Hematopoietic multipotent progenitor cell treated with erythropoietin and hydrocortisone succinate and interleukin-3 and kit ligand, for 6 days (in vitro differentiated cells): ENCODE results near the gene PALD1.

Experiments used
- DNase-seq: peaks from one replicate; pipeline ENCODE4 v3.0.0-alpha.2; 2015

The PALD1 gene

GRCh38 chr10:70507966-70508365, 29.4 kb downstream of the PALD1 start:
- no peak for DNase-seq

- peak; percentile 18 for DNase-seq
These were observed 30.6 kb downstream of the PALD1 start for GRCh38 chr10:70508912-70509756.

GRCh38 chr10:70509757-70510147, 31.2 kb downstream of the PALD1 start:
- DNase-seq = no peak

GRCh38 chr10:70510453-70510852, 31.9 kb downstream of the PALD1 start:
- DNase-seq = no peak

GRCh38 chr10:70510904-70511303, 32.3 kb downstream of the PALD1 start:
- DNase-seq = no peak

- no peak for DNase-seq
These were observed 33.6 kb downstream of the PALD1 start for GRCh38 chr10:70512149-70512639.

GRCh38 chr10:70513848-70514309, 35.3 kb downstream of the PALD1 start:
- no peak for DNase-seq

GRCh38 chr10:70514591-70514990, 36.0 kb downstream of the PALD1 start:
- no peak for DNase-seq

GRCh38 chr10:70515035-70515667, 36.6 kb downstream of the PALD1 start:
- DNase-seq = no peak

- no peak for DNase-seq
These were observed 40.1 kb downstream of the PALD1 start for GRCh38 chr10:70518695-70519094.

- no peak for DNase-seq
These were observed 44.5 kb downstream of the PALD1 start for GRCh38 chr10:70523057-70523456.

GRCh38 chr10:70523549-70523948, 45.0 kb downstream of the PALD1 start:
- no peak for DNase-seq

GRCh38 chr10:70528314-70528713, 49.7 kb downstream of the PALD1 start:
- DNase-seq = no peak

GRCh38 chr10:70528741-70529362, 50.3 kb downstream of the PALD1 start:
- peak; percentile 63 for DNase-seq

GRCh38 chr10:70529848-70530247, 51.3 kb downstream of the PALD1 start:
- no peak for DNase-seq

GRCh38 chr10:70530315-70530714, 51.7 kb downstream of the PALD1 start:
- DNase-seq = no peak

- no peak for DNase-seq
These were observed 54.1 kb downstream of the PALD1 start for GRCh38 chr10:70532554-70533188.

GRCh38 chr10:70533189-70533558, 54.6 kb downstream of the PALD1 start:
- DNase-seq = no peak

GRCh38 chr10:70534281-70534680, 55.7 kb downstream of the PALD1 start:
- DNase-seq = no peak

GRCh38 chr10:70535001-70535400, 56.4 kb downstream of the PALD1 start:
- DNase-seq = no peak

GRCh38 chr10:70535451-70535850, 56.9 kb downstream of the PALD1 start:
- no peak for DNase-seq

GRCh38 chr10:70536196-70536861, 57.8 kb downstream of the PALD1 start:
- DNase-seq = no peak
